Skin epidermis (tissue), 12 donors: ENCODE measurements around the gene PPP4R1.

Source experiments
- H3K27ac ChIP-seq, 21 experiments: fragments of 200-600 bp; sonication (generic) in 11 of 21; one replicate each; pipeline ENCODE4 v1.5.0; 2020; ENCODE audit warnings: mild to moderate bottlenecking in 3 of 21, inconsistent platforms in 2 of 21, moderate library complexity in 2 of 21
- H3K4me3 ChIP-seq, 7 experiments: fragments of 200-600 bp; sonication (generic) in 2 of 7; one replicate each; pipeline ENCODE4 v1.5.0; 2020; ENCODE audit warnings: inconsistent platforms in 2 of 7, mild to moderate bottlenecking in 2 of 7, moderate library complexity in 1 of 7

The PPP4R1 gene

DNA sequence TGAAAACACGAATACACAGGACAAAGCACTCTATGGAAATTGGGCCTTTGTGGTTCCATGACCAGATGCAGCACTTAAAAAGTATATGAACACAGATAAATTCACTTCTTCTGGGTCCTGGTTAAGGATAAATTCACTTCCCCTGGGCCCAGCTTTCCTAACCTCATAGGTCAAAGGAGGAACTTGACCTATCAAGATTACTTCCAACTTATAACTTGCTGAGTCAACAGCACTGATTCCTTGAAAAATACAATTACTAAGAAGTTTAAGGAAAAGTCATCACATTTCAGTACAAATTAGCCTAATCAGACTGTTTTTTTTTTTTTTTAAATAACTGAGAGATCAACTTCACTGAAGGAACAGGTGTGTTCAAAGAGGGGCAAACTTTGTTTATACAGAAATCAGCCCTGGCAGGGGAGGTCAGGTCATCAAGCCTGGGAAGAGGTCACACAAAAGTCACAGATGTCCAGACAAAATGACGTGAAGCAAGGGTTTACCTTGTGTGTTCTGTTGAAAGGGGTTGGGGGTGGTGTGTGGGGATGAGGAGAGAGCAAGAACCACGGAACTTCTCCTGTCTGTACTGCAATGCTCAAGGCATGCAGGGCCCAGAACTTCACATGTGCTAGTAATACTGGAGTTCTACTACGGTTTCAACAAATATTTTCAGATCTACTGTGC lies 55.8 kb downstream of the PPP4R1 start:
- no peak overlapping the region for H3K27ac ChIP-seq

DNA sequence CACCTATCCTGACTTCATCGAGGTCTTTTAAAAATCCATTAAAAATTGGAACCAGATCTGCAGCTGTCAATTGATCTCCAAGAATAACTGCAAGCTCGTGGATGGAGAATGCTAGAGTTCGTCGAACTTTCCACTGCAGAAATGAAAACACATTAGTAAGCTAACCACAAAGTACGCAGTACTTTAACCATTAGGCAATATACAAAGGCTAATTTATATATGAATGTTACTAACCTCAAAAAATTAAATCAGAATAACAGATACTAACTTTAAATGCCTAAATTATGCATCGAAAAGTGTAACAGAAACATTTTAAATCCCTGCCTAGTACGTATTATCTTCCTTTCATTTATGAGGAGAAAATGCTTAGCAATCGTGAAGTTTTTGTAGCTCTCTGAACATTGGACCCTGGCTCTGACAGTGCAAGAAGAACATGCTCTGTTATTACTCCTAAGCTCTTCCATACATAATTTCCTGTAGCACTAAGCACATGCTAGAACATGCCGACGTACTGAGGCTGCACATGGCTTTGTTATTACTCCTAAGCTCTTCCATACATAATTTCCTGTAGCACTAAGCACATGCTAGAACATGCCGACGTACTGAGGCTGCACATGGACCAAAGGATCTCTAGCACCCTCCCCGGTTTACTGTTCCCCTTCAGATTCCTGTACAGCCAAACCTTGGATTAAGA lies 57.0 kb downstream of the PPP4R1 start:
- H3K4me3 ChIP-seq: no peak overlapping the region
- no peak overlapping the region for H3K27ac ChIP-seq

More for the DNA sequence above, 55.8 kb downstream of the PPP4R1 start:
- H3K4me3 ChIP-seq: no peak overlapping the region

DNA sequence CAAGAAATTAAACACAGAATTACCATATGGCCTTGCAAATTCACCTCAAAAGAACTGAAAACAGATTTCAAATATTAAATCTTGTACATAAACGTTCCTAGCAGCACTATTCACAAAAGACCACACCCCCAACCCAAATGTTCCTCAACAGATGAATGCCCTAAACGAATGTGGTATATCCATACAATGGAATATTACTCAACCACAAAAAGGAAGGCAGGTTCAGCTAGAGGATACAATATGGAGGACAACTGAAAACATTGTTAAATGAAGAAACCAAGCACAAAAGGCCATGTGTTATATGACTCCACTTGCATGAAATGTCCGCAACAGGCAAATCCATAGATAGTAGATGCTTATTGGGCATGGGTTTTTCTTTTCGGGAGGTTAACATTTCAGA lies 61.7 kb downstream of the PPP4R1 start:
- no peak overlapping the region for H3K4me3 ChIP-seq
- H3K27ac ChIP-seq: no peak overlapping the region

DNA sequence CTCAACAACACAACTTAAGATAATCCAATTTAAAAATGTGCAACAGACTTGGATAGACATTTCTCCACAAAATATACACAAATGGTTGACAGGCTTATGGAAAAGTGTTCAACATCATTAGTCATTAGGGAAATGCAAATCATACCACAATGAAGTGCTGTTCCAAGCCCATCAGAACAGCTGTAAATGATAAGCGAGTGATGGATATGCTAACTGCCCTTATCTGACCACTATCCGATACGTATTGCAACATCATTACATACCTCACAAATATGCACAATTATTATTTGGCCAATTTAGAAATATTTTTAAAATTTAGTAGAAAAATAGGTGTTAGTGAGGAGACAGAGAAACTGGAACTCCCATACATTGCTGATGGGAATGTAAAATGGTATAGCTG lies 62.2 kb downstream of the PPP4R1 start:
- H3K27ac ChIP-seq: no peak overlapping the region
- no peak overlapping the region for H3K4me3 ChIP-seq

DNA sequence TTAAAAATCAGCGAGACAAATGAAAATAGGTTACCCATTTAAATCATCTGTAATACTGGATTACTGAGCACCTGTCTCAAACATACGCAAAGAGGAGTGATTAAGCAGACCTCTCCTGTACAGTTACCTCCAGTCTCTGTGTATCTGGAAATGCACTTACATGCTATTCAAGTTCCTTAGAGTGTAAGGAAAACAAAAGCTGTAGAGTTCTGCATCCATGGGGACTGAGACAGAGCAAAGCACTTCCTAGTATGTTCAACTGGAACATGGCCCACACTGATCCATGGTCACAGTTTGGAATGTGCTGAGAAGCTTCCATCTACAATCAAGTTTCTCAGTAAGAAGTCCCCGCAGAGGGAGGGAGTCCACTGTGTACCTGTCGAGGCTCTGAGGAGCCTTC lies 63.9 kb downstream of the PPP4R1 start:
- no peak overlapping the region for H3K4me3 ChIP-seq
- H3K27ac ChIP-seq: no peak overlapping the region

DNA sequence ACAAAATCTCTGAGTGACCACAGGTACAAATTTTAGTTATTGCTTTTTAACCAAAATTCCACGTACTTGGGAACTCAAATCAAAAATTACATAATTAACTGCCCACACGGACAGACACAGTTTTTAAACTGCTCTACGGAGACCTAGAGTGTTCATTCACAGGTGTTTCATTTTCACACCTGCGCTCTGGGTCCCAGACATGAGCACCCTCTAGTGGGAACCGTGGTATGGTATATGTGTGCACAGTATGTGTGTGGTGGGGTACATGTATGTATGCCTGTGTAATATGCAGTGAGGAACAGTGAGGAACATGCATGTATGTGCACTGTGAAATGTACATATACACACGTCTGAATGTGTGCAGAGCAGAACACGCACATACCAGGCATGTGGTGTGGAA lies 65.0 kb downstream of the PPP4R1 start:
- Histone ChIP-seq H3K27ac (no peak overlapping the region), H3K4me3 (no peak overlapping the region)

DNA sequence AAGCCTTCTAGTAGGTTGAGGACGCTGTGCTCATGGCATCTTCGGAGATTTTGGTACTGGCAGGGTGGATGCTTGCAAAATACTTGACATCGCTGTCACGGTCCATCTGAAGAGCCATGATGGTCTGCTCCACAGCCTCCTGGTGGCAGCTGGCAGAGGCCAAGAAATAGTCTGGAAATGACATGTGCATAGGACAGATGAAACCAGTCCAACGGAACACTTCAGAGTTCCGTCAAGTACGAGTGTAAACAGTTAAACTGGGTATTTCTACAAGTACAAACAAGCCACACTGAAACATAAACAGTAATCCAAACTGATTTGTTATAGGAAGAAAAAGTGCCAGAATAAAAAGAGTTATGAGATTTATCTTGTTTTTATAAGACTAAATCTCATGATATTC lies 66.6 kb downstream of the PPP4R1 start:
- H3K4me3 ChIP-seq: no peak overlapping the region
- H3K27ac ChIP-seq: no peak overlapping the region

DNA sequence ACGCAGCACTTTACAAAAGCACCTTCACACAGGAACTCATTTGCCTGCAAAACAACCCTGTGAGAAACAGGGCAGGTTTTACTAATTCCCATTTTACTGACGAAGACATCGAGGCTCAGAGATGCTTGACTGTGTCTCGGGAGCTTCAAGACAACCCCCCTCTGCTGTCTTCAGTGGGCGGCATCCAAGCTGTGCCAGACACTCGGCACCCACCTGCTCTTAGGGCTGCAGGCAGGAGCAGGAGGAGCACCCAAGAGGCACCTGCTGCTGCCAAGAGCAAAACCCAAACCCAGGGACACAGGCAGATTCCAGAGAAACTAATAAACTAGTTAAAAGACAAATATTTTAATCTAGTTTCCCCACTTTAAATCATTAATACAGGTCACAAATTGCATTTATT lies 67.9 kb downstream of the PPP4R1 start:
- H3K27ac ChIP-seq: no peak overlapping the region

DNA sequence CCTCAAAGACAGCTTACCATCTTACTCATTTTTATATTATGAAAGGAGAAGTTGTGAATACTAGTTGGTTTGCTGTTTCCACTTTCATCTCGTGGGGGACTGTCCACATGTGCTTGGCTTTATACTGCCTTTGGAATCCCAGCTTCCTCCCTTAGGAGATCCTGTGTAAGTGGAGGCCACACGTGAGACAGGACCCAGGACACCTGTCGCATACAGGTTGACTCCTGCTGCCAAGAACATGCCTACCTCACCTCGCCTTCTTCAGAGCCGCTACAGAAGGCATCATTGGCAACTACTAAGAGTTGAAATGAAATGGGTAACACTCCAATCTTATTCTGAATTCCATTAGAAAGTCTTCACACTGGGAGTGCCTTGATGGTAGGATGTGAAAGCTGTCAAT lies 69.3 kb downstream of the PPP4R1 start:
- no peak overlapping the region for H3K4me3 ChIP-seq
- H3K27ac ChIP-seq: no peak overlapping the region

More for the DNA sequence above, 67.9 kb downstream of the PPP4R1 start:
- H3K4me3 ChIP-seq: no peak overlapping the region

DNA sequence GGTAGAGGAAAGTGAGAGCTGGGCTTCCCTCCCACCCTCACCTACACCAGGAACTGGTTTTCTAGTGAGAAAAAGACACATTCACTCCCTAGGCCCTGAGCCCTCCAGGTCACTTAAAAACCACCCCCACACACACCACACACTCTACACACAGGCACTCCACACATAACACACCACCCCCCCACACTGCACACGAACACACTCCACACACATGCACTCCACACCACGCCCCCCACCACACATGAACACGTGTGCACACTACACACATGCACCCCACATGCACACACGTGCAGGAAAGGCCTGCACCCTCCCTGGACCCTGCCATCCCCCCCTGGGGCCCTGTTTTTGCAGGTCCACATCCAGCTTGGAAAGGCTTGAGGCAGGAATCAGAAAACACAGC lies 71.4 kb downstream of the PPP4R1 start:
- Histone ChIP-seq H3K4me3 (no peak overlapping the region), H3K27ac (no peak overlapping the region)

DNA sequence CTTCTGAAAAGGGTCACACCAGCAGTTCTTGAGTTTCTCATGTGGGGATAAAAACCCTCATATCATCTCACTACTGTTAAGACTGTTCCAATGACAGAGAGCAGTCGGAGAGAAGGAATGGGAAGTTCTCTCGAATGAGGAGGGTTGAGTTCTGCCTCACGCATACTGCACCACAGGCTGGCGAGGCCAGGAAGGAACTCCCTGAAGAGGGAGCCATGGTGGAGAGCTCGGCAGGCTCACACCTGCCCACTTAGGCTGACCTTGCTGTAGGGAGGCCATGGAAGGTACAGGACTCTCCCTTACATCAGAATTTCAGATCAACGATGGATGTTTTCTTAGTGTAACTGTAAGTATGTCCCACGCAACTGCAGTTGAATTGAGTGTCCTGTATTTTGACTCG lies 74.4 kb downstream of the PPP4R1 start:
- Histone ChIP-seq H3K4me3 (no peak overlapping the region), H3K27ac (no peak overlapping the region)

DNA sequence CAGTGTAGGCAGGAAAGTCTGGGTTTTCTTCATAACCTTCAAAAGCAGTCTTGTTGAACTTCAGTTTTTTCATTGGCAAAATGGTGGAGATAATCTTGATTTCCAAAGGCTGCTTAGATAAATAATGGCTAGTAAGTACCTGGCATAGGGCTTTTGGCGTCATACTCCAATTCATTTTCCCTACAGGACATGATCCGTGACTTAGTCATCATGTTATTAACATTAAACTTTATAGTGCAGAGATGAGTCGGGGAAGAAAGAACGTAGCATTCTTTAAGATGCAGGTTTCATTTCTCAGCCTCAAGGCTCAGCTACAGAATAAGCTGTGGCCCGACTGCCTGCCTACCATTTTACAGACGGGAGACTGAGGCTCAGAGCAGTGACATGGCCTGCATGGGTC lies 75.1 kb downstream of the PPP4R1 start:
- Histone ChIP-seq H3K4me3 (no peak overlapping the region), H3K27ac (no peak overlapping the region)

DNA sequence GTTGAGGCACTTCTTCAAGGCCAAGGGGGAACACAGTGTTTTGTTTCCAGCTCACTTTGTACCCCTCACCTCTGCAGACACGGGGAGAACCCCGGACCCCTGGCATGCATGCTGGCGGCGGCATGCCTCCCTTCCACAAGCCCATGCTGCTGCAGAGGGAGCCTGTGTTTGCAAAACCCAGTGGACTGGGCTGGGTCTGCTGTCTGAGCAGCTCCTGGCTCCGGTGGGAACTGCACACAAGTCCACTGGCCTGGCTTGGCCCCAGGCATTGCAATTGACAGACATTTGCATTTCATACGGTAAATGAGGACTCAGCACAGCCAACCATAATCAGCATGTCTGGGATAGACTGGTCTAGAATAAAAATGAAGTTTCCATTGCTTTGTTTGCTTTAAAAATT lies 76.7 kb downstream of the PPP4R1 start:
- Histone ChIP-seq H3K27ac (no peak overlapping the region), H3K4me3 (no peak overlapping the region)

DNA sequence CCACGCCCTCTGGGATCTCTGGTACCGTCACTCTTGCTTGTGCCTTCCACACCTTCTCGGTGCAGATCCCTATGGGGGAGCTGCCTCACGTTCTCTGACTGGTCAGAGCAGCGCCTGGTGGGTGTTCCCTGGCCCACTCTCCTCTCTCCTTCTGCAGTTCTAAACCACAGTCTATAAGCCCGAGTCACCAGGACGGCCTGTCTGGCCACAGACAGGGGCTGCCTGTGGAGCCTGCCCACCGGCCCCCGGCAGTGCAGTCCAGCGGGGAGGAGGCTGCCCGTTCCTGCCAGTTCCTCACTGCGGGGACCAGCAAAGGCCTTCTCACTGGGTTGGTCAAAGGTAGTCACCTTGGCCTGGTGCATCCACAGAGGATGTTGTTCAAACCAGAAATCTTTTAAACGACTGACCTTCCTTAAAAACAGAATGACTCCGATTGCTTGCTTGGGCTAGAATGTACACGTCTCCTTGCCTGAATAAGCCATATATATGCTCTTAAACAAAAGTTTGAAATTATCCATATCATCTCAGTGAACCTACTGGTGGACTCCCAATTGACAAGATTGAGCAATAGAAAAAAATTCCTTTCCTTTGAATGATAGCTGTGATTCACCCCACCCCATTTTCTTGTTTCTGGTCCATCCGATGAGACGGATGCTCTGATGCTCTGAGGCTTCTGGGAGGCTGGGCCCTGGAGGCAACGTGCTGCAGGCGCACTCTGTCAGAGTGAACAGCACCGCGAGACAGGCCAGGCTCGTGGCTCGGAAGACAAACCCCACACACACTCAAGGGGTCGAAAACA lies 77.8 kb downstream of the PPP4R1 start:
- peak overlapping the region in 6 of 21 experiments; percentile 6 to 75 (median 56) for H3K27ac ChIP-seq
- no peak overlapping the region for H3K4me3 ChIP-seq

DNA sequence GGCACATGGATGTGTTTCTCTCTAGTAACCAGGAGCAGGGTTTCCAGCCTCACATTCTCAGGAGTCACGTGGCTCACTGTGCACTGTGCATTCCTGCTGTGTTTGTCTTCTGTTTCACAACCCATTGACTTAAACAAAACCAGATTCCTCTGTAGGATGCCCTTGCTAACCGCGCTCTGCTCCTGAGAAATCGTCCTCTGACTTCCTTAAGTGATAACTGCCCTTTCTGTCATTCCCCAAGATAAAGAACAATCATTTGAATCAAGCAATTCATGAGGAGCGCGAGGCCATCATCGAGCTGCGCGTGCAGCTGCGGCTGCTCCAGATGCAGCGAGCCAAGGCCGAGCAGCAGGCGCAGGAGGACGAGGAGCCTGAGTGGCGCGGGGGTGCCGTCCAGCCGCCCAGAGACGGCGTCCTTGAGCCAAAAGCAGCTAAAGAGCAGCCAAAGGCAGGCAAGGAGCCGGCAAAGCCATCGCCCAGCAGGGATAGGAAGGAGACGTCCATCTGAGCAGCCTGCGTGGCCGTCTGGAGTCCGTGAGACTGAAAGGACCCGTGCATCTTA lies 78.8 kb downstream of the PPP4R1 start:
- peak overlapping the region in 1 of 7 experiments; percentile 4 for H3K4me3 ChIP-seq
- H3K27ac ChIP-seq: peak overlapping the region in 13 of 21 experiments; percentile 6 to 75 (median 42)

DNA sequence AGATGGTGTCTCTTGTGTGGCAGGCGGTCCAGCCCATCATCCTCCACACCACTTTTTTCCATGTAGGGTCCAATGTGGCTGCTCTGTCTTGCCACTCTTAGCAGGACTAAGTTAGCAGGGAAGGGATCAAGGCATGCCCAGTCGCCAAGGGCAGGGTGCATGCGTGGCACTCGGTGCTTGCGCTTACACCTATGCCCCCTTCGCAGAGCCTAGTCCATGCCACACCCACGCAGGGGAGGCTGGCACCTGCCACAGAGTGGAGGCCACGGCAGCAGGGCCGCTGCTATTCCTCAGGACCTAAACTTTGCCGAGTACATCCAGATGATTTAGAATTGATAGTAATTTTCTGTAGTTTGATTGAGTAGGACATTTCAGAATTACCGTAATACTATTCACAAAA lies 79.5 kb downstream of the PPP4R1 start:
- H3K4me3 ChIP-seq: no peak overlapping the region
- no peak overlapping the region for H3K27ac ChIP-seq

DNA sequence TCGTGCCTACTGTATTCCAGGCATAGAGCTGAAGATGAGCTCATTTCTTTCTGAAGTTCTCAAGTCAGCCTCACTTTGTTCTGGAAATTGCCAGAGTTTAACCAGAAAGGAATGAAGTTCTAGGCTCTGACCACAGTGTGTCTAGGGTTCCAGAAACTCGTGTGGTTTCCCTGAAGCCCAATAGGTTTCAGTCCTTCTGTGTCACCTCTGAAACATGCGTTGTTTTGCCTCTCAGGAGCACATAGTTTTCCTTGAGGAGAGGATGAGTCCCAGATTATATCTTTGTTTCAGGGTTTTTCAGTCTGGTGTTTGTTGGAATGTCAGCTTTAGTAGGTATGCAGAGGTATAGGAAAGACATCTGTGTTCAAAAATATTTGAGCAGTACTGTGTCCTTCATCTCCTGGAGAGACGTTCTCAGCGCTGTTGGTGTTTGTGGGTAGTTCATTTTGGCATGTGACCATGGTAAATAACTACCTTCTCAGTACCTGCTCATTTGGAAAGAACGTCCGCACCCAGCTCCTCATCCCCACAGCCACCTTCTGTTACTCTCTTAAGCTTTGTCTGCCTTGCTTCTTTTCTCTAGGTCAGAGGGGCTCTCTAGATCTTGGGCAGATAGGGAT lies 82.5 kb downstream of the PPP4R1 start:
- no peak overlapping the region for H3K27ac ChIP-seq

DNA sequence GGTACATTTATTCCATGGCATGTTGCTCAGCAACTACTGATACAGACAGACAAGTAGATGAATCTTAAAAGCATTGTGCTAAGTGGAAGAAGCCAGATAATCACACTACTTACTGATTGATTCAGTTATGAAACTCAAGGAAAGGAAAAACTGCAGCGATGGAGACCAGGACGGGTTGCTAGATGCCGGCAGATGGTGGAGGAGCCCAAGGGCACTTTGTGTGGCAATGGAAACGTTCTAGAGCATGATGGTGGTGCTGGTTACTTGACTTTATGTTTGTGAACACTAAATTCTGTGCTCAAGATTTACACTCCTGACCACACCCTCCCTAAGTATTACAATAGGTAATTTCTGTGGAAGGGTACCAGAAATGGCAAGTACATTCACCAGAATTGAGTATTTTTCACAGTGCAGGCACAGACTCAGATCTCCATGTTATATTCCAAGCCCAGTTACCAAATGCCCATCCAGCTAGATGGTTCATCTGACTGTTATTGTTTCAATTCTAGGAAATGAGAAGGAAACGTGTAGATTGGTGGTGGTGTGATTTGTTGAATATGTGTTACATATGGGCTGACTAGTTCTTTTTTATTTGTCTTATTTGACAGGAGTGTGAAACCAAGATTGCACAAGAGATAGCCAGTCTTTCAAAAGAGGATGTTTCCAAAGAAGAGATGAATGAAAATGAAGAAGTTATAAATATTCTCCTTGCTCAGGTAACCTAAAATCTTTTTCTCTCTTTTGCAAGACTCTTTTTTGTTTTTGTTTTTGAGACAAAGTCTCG lies 83.9 kb downstream of the PPP4R1 start:
- peak overlapping the region in 1 of 21 experiments; percentile 2 for H3K27ac ChIP-seq
- H3K4me3 ChIP-seq: no peak overlapping the region

More for the DNA sequence above, 82.5 kb downstream of the PPP4R1 start:
- H3K4me3 ChIP-seq: no peak overlapping the region

DNA sequence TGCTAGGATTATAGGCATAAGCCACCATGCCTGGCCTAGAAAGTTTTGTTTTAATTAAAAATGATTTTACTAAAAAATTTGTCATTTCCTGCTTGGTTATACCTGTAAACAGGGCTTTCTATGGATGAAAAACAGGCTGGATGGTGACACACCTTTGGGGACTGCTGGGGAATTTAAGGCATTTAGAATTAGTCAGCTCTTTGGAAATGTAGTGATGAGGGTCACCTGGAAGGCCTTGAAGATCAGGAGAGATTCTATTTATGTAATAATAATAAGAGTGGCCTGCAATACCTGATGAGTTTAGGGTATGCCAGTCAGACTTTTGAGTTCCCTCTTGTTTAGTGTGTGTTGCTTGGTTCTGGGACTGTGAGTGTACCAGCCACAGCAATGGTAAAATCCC lies 87.9 kb downstream of the PPP4R1 start:
- no peak overlapping the region for H3K4me3 ChIP-seq
- H3K27ac ChIP-seq: no peak overlapping the region
